ENCODE results near the gene LONP1.
"Not testable (repeated sequence)": the region's sequence is repeated elsewhere in the genome, so short reads cannot be mapped to it uniquely, and the experiment has no call there.

LONP1 gene

DNA sequence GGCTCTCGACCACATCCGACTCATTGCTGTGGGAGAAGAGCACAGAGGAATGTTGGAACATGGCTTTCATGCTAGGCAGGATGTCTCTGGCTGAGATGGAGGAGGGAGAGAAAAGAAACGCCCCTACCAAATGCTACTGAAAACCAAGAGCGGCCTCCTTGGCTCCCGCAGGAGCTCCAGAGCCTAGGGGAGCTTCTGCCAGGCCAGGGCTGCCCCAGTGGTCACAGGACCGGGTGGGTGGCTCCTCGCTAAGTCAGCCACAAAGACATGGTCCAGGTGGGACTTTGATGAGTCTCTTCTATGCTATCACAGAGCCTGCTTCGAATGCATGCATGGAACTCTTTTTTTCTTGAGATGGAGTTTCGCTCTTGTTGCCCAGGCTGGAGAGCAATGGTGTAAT lies 6.7 kb downstream of the LONP1 start:
- no peak for DNase-seq (ENCODE audit: low read depth)

DNA sequence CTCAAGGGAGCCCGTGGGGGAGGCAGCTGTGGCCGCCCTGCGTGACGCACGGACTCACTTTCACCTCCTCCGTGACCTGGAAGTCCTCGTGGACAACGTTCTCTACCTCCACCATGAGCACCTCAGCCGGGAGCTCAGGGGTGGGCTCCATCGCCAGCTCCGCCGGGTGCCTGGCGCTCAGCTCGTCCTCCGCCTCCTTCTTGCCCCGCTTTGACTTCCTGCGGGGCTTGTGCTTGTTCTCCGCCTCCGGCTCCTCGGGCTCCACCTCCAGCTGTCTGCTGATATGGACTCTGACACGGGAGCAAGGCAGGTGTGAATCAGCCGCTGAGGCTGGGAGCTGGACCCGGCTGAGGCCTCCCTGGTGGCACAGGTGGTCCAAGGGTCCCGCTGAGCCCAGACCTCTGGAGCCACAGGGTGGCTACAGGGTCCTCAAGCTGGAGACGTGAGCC lies 8.2 kb downstream of the LONP1 start:
- DNase-seq (ENCODE audit: low read depth): no peak

DNA sequence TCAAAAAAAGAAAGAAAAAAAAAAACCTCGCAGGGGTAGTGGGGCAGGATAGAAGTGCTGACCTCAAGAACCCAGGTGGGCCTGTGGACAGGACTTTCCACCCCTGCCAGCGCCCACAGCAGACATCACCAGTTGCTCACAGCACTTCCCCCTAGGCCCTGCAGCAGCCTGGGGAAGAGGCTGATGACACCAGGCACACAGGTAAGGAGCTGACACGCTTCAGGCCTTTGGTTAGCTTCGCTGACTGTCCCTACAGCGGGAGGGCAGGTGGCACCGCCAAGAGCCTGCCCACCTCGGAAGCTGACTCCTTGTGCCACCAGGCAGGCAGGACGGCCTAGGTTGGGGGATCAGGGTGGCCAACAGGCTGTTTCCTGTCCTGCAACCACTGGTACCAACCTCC lies 8.9 kb downstream of the LONP1 start:
- DNase-seq (ENCODE audit: low read depth): no peak

DNA sequence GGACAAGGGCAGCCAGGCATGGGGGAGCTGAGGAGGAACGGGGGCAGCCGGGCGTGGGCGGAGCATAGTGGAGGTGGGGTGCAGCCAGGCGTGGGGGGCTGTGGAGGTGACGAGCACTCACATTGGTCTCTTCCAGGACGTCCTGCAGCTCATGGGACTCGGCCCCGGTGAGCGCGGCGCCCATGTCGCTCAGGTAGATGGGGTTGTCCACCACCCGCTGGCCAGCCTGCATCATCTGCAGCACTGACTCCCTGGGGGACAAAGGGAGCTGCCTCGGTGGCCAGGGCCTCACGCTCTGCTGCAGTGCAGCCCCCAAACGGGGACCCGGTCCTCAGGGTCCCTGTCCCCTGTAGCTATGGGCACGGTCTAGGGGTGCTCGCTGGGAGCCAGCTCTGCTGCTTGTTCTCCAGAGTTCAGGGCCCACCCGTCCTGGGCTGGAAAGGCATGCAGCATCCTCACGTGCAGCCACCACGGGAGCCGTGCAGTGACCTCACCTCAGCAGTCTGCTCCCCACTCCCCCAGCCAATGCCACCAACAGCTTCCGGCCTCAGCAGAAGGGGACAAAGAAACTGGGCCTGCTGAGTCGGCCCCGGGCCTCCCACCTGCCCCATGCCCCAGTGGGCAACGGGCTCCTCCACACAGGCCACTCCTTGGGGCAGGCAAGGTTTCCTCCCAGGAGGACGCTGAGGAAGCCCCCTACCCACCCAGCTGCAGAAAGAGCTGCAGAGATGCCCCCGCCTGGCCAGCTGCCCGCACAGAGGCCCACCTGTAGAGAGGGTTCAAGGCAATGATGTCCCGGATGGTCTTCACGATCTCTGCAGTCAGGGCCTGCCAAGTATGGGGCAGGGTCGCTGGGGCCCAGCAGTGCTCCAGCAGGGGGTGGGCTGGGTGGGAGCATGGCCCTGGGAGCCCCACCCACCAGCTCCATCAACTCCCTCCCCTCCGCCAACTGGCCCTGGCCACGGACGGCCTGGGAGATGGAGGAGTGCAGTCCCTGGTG lies 12.1 kb downstream of the LONP1 start:
- no peak for DNase-seq (ENCODE audit: low read depth)

DNA sequence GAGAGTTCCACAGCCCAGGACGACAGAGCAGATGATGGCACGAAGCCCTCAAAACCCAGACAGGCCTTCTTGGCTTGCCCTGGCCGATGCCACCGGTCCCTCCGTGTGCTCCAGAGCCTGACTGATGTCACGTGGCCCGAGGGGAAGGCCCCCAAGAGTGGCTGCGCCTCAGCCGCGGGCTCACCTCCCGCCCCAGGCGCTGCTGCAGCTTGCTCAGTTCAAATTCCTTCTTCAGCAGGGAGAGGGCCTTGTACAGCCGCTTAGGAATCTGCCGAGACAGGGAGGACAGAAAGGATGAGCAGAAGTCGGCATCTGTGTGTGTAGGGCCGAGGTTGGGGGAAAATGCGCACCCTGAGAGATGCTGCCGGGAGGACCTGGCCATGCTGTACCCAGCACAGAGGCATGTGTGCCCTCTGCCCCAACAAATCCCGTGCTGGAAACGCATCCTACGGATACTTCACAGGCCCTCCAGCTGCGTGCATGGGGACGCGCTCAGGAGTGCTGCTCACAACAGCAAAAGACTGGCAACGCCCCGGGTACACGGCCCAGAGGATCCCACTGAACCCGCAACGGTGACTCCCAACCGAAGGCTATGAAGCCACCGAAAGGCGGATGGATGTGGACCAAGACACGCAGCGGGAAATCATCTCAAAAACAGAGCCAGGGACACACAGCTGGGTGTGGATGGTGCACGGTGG lies 12.9 kb downstream of the LONP1 start:
- no peak for DNase-seq (ENCODE audit: low read depth)

DNA sequence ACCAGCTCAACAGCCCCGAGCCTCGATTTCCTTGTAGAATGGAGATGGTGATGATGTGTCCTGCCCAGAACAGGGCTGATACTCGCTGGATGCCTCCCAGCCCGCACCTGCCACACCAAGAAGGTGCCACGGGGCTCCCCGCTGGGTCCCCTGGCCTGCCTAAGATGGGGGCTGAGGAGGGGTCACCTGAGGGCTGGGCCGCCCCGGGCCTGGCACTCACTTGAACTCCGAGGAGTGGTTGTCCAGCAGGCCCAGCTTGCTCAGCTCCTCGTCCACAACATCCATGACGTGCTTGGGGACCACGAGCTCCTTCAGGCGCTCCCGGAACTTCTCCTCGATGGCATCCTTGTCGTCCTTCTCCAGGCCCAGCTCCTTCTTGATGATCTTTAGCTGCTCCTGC lies 14.4 kb downstream of the LONP1 start:
- no peak for DNase-seq (ENCODE audit: low read depth)

DNA sequence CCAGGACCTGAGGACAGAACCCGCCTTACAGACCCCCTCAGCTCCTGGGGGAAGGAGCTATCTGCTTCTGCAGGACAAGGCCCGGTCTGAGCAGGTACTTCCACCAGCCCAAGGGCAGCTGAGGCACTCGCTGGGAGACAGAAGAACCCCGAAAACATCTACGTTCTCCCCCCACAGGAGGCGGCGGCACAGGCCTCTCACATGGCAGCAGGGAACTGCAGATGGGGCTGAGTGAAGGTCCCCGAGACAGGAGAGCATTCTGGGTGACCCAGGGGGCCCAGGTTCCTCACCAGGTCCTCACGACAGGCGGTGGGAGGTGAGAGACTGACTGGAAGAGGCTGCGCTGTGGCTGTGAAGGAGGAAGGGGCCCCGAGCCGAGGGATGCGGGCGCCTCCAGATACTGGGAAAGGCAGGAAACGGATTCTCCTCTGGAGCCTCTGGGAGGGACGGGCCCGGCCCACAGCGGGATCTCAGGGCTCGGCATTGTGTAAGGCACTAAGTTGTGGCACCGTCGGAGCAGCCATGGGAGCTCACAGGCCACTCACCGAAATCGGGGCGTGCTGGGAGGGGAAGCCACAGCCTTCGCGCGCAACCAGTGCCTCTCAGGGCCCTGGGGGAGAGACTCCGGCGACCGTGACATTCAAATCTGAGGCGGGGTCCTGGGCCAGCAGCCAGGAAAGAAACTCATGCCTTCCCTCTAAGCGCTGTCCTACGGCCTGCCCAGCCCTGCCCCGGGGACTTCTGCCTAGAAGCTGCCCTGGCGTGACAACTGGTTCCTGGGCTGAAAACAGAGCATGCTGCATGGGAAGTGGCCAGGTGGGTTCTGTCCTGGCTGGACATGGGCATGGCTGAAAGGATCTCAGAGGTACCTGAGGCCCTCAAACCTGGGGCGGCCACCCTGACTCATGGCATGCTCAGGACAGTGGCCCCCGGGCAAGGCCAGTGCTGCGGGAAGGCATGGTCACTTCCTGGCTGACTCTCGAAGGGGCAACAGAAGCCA lies 15.8 kb downstream of the LONP1 start:
- DNase-seq (ENCODE audit: low read depth): no peak

DNA sequence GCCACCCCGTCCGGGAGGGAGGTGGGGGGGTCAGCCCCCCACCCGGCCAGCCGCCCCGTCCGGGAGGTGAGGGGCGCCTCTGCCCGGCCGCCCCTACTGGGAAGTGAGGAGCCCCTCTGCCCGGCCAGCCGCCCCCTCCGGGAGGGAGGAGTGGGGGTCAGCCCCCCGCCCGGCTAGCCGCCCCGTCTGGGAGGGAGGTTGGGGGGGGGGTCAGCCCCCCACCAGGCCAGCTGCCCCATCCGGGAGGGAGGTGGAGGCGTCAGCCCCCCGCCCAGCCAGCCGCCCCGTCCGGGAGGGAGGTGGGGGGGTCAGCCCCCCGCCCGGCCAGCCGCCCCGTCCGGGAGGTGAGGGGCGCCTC lies 17.9 kb downstream of the LONP1 start:
- DNase-seq (ENCODE audit: low read depth): not testable (repeated sequence)

DNA sequence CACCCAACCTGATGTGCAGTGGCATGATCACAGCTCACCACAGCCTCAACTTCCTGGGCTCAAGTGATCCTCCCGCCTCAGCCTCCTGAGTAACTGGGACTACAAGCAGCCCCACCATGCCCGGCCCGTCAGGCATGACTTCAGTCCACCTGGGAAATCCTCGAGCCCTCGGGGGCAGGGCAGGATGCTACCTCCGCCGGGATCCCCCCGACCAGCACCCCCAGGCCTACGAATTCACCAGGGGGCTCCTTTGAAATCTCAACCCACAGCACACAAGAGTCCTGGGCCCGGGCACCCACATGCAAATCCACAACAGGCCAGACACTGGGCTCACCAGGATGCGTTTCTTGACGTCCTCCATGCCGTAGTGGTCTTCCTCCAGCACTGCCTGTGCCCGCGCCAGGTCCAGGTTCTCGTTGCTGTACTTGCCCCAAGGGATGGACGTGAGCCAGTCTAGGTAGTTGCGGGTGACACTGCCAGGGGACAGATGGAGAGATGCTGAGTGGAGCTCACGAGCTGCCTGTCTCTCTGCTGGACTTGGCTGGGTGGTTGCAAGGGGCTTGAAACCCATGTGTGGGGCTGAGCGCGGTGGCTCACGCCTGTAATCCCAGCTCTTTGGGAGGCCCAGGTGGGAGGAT lies 19.4 kb downstream of the LONP1 start:
- DNase-seq (ENCODE audit: low read depth): no peak

DNA sequence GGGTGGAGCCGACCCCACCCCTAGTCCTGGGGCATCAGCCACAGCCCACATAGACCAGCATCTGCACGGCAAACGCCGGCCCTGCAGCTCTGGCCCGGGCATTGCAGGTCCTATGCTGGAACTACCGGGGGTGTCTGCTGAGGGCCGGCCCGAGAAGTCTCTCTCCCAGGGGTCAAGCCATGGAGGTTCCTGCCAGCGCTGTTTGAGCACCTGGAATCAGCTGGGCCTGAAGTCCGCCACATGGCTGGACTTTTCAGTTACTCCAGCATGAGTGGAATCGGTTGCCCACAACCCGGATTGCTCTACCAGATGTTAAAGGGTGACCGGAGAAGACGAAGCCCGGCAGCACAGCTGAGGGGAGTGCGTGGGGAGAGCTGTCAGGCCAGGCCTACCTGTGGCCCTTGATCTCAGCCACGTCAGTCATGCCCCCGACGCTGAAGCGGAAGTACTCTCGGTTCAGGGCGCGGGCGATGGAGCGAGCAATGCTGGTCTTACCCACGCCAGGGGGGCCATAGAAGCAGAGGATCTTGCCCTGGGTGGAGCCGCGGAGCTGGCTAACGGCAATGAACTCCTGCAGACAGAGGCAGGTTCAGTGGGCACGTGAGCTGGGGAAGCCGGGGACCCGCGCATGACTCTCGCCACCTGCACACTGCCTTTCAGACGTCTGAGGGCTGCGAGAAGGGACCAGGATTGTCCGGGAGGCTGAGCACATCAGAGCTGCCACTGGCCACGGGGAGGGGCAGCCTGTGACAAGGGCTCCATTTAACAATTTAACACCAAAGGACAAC lies 21.1 kb downstream of the LONP1 start:
- DNase-seq (ENCODE audit: low read depth): no peak

DNA sequence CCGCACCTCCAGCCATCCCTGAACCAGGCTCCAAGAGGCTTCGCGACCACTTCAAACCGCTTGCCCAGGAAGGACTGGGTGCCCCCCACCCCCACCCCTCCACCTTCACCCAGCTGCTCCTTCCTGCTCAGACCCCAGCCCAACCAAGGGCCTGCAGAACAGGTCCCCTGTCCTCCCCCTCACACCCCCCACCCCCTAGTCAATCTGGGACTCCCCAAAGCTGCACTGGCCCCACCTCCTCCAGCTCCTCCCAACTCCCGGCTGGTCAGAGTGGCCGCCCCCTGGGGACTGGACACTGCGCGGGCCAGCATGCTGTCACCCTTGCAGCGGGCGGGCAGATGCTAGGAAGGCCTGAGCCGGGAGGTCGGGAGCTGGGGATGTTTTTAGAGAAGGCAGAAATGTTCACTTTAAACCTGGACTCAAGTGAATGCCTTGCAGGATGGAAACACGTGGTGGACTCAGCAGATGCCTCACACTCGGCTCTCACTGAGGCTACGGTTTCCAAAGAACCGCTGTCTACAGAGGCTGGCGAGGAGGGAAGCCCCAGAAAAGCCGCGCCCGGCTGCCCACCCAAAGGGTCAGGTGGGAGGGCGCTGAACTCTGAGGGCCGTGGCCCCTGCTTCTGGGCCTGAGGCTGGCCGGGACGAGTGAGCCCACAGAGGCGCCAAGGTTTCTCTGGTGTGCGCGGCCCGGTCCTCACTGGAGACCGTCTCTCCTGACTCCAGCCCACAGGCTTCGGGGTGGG lies 21.9 kb downstream of the LONP1 start:
- no peak for DNase-seq (ENCODE audit: low read depth)

DNA sequence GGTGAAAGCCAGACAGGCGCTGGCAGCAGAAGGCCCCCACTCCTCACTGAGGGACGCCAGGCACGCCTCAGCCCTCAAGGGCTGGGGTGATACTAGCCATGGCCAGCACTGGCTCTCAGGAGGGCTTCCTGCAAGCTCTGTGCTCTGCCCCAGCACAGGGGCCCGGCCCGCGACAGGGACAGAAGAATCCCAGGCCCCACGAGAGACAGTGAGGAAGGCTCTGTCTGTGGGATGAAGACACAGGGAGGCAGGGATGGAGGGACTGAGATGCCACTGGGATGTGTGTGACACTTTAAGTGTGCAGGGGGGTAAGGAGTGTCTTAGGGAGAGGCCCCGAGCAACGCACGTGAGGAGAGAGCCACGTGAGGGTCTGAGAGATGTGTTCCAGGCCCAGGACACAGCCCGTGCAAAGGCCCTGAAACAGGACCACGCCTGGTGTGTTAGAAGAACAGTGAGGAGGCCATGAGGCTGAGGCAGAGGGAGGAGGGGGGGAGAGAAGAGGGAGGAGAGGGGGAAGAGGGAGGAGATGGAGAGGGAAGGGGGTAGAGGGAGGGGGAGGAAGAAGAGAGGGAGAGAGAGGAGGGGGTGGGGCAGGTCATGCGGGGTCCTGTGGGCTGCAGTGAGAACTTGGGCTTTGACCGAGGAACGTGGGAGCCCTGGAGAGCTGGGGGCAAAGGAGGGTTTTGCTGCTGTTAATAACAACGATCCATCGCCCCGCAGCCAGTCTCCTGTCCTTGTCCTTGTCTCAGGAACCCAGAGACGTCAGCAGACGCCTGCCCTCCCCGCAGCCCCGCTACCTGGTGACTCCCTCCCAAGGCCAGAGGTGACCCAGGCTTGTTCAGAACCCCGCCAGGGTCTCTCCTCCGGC lies 22.7 kb downstream of the LONP1 start:
- DNase-seq (ENCODE audit: low read depth): no peak

DNA sequence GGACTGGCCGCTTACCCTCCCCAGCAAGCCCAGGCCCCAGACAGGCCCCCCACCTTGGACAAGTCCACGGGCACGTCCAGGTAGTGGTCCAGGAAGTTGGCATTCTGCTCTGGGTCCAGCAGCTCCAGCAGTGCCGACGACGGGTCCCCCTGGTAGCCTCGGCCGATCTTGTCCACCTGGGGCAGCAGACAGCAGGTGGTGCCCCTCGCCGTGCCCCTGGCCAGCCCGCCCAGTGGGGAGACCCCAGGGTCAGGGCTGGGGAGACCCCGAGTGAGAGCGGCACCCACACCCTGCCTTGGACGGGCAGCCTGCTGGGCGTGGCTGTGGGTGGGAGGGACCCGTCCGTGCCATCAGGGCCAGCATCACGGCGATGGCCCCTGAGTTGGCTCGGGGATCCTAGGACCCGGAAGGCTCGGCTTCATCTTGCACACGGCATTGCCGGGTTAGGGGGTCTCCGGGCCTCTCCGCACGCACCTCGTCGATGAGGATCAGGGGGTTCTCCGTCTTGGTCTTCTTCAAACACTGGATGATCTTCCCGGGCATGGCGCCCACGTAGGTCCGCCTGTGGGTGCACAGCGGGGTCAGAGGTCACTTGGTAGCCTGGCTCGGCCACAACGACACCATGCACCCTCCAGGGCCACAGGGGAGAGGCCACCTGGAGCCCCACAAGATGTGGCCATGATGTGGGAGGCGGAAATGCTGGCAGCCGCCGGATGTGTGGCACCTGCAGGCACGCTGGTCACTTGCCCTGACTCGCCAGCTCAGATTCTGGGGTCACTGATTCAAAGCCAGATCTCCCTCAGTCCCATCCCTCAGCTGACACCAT lies 23.5 kb downstream of the LONP1 start:
- DNase-seq (ENCODE audit: low read depth): no peak

DNA sequence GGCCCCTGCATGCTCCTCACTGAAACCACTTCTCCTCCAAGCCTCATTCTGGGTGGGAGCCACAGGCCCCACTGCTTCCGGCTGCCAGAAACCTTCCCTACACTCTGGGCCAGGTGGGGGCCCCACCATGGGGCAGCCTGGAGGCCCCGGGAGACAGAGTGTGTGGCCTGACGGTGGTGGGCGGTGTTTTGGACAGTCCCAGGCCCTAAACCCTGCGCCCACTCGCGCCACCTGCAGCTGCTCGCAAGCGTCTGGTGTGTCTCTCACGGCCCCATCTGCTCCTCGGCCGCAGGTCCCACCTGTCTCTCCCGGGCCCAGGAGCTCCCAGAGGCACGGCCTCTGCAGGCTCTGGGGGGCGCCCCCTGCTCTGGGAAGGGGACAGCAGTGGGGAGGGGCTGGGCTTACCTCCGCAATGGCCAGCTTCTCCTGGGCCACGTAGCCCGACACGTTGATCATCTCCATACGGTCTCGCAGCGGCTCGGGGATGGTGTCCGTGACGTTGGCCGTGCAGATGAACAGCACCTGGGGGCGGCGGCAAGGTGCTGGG lies 24.2 kb downstream of the LONP1 start:
- no peak for DNase-seq (ENCODE audit: low read depth)

DNA sequence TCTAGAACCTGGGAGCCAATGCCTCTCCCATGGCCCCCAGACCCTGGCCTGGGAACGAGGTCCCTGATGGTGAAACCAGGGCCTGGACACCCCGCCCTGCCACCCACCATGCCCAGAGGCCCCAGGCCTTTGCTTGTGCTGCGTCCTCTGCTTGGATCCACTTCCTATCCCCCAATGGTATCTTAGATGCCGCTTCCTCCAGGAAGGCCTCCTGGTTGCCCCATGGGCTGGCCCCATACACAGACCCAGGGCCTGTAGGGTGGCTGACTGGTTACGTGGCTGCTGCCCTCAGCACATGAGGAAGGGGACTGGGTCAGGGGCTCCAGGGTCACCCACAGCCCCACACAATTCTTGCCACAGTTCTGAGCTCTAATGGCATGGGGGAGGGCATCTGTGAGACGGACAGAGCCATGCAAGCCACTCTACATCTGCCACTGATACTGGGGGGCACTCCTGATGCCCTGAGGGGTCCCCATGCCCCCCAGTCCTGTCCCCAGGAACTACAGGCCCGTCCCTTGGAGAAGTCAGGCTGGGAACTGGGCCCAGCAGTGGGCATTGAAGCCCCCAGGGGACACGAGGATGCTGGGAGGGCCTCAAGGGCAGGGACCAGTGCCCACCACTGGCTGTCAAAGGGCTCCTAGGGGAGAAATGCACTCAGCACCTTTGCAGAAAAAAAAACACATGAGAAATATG lies 24.8 kb downstream of the LONP1 start:
- no peak for DNase-seq (ENCODE audit: low read depth)

DNA sequence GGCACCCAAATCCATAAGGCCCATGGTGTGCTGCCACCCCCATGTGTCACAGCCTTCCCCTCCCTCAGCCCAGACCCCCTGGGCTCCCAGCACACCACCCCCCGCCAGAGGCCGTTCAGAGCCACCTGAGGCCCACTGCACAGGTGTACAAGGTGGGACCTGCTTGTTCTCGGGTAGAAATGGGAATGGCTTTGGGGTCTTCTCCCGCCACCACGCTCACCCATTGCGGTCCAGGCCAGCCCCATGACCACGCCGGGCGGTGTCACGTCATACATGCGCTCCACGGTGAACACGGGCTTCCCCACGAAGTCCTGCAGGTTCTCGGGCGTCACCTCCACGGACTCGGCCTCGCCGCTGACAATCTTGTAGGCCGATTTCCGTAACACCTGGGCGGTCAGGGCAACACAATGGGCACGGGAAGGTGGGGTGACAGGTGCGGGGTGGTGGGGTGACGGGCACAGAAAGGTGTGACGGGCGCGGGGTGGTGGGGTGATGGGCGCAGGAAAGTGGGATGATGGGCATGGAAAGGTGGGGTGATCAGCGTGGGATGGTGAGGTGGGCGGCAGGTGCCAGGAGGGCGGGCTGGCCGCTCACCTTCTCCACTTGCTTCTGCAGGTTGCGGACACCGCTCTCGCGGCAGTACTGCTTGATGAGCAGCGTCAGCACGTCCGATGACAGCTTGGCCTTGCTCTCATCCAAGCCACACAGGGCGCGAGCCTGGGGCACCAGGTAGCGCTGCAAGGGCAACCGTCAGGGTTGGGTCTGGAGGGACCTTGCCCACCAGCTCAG lies 25.6 kb downstream of the LONP1 start:
- DNase-seq (ENCODE audit: low read depth): no peak

Measured in stimulated activated CD8-positive, alpha-beta memory T cell treated with anti-CD3 and anti-CD28 coated beads, Interleukin-12 subunit alpha, Interleukin-12 subunit beta, amount 100 ng/mL, for 4 hours (primary cell).